Peyer's patch (tissue), 4 donors: ENCODE measurements around the gene ADAMTS4.

Experiments used
- POLR2A ChIP-seq, 2 donors: fragments of 450-650 bp; IDR thresholded peaks; one replicate each; pipeline ENCODE4 v1.5.1; 2017; ENCODE audit warnings: antibody characterized with exemption in 2 of 2, mild to moderate bottlenecking in 2 of 2, moderate library complexity in 2 of 2
- TF ChIP-seq, protein P1 (sequence below), 6 experiments: fragments of 450-650 bp in 4 of 6; fragments of 200-600 bp in 2 of 6; sonication (generic) in 1 of 6; IDR thresholded peaks; one replicate each; pipeline ENCODE4 v1.5.1; 2017 to 2019; ENCODE audit warnings: antibody characterized with exemption in 6 of 6, mild to moderate bottlenecking in 3 of 6, moderate library complexity in 1 of 6

DNA sequence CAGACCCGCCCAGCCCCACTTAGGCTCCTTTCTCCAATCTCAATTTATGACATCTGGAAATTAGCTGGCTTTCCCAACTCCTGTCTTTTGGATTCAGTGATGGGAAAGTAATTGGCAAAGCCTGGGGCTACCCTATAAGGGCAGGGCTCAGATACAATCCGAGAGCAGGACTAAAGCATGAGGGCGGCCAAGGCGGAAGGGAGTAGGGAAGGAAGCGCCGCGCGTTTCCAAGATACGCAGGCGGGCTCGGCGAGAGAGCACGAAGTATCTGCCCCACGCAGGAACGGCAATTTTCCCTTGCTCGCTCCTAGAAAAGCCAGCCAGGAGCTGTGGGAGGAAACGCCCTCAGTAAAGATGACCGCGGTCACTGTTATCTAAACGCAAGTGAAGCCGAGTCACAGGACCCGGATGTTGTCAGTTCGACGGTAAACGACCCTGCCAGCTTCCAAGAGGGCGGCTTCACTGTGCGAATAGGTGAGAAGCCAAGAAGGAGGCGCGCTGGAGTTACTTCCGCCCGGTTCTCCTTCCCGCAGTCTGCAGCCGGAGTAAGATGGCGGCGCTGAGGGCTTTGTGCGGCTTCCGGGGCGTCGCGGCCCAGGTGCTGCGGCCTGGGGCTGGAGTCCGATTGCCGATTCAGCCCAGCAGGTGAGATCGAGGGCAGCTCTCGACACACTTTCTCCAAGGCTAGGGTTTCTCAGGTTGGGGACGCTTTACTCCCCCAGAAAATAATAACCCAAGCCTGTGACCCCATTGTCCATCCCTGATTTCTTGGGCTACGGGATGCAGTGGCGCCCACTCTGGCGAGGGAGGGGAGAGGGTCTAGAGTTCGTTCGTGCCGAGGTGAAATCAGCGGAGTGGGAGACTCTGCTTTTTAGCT, 3.2 kb upstream of the ADAMTS4 start, which contains the start of gene NDUFS2:
- peak; percentile 61 to 83 for TF ChIP-seq POLR2A (IDR thresholded peaks at IDR 0.05)
- TF ChIP-seq, protein P1, sequence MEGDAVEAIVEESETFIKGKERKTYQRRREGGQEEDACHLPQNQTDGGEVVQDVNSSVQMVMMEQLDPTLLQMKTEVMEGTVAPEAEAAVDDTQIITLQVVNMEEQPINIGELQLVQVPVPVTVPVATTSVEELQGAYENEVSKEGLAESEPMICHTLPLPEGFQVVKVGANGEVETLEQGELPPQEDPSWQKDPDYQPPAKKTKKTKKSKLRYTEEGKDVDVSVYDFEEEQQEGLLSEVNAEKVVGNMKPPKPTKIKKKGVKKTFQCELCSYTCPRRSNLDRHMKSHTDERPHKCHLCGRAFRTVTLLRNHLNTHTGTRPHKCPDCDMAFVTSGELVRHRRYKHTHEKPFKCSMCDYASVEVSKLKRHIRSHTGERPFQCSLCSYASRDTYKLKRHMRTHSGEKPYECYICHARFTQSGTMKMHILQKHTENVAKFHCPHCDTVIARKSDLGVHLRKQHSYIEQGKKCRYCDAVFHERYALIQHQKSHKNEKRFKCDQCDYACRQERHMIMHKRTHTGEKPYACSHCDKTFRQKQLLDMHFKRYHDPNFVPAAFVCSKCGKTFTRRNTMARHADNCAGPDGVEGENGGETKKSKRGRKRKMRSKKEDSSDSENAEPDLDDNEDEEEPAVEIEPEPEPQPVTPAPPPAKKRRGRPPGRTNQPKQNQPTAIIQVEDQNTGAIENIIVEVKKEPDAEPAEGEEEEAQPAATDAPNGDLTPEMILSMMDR (IDR thresholded peaks at IDR 0.05) = peak in 2 of 6 experiments; percentile 9 to 12
